OCI-LY7 (cell line): ENCODE results near the gene TESMIN.

Experiments used
- CTCF ChIP-seq: fragments of 200-600 bp; sonication (generic); conservative IDR thresholded peaks from 2 replicates; pipeline ENCODE4 v1.5.1; 2014; ENCODE audit warnings: mild to moderate bottlenecking, antibody characterized with exemption, low read length, moderate library complexity, mixed read lengths
- EZH2phosphoT487 ChIP-seq: fragments of 200-600 bp; sonication (generic); IDR thresholded peaks from 2 replicates; pipeline ENCODE4 v1.6.1; 2018; ENCODE audit warnings: low read depth, borderline replicate concordance, mild to moderate bottlenecking, mixed run types, antibody characterized with exemption, low read length, moderate library complexity, mixed read lengths

DNA sequence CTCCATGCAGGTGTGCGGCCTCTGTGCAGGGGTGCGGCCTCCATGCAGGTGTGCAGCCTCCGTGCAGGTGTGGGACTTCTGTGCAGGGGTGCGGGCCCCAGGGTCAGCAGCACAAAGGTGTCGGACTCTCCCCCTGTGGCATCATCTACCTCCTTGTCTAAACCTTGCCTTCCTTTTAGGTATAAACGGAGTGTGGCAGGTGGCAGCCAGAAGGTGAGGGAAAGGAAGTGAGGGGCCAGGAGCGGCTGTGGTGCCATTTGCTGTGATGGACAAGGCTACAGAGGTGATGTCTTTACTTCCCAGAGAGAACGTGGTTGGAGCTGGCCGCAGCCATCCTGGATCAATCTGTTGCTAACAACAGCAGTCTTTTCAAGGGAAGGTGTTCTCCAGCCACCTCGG lies 57.8 kb downstream of the TESMIN start:
- TF ChIP-seq CTCF: no peak
- no peak for TF ChIP-seq EZH2phosphoT487
